SK-N-SH treated with all-trans-retinoic acid at 6 μM for 48 hours (cell line): Measurements from ENCODE around the gene PPM1B.
A peak's percentile ranks its signal among the peaks of the same experiment; 100 is the strongest.

Experiments used
- ATAC-seq: fragments of 200-7000 bp; cut with Tn5 transposase; 3 replicates; pipeline ENCODE4 v1.9.1; 2020; ENCODE audit warnings: mild to moderate bottlenecking, moderate library complexity
- ARNTL ChIP-seq: fragments of 450-650 bp; formaldehyde crosslinking; IDR thresholded peaks from 2 replicates; pipeline ENCODE4 v1.5.0; 2020; ENCODE audit warnings: low read depth, mild to moderate bottlenecking, moderate library complexity, borderline replicate concordance
- BACH2 ChIP-seq: fragments of 250-450 bp; sonication (Bioruptor Pico); IDR thresholded peaks from 2 replicates; pipeline ENCODE4 v1.9.0; 2021; ENCODE audit warnings: mild to moderate bottlenecking, borderline replicate concordance
- CSDC2 ChIP-seq: fragments of 250-450 bp; sonication (Bioruptor Pico); IDR thresholded peaks from 2 replicates; pipeline ENCODE4 v1.5.0; 2020; ENCODE audit warnings: mild to moderate bottlenecking, moderate library complexity
- ESRRG ChIP-seq: fragments of 250-450 bp; sonication (Bioruptor Pico); IDR thresholded peaks from 2 replicates; pipeline ENCODE4 v1.6.1; 2021; ENCODE audit warnings: mild to moderate bottlenecking
- GLIS3 ChIP-seq: fragments of 250-450 bp; sonication (Bioruptor Pico); IDR thresholded peaks from 2 replicates; pipeline ENCODE4 v1.5.0; 2020; ENCODE audit warnings: mild to moderate bottlenecking, moderate library complexity
- ISL1 ChIP-seq: fragments of 250-450 bp; sonication (Bioruptor Pico); IDR thresholded peaks from 2 replicates; pipeline ENCODE4 v2.1.2; 2022; ENCODE audit warnings: mild to moderate bottlenecking, moderate library complexity
- OSR1 ChIP-seq: fragments of 250-450 bp; sonication (Bioruptor Pico); IDR thresholded peaks from 2 replicates; pipeline ENCODE4 v1.8.0; 2022; ENCODE audit warnings: moderate library complexity, mild to moderate bottlenecking, inconsistent platforms
- PPARA ChIP-seq: fragments of 250-450 bp; sonication (Bioruptor Pico); IDR thresholded peaks from 2 replicates; pipeline ENCODE4 v1.5.0; 2020; ENCODE audit warnings: mild to moderate bottlenecking, borderline replicate concordance
- RARB ChIP-seq: fragments of 250-450 bp; sonication (Bioruptor Pico); IDR thresholded peaks from 2 replicates; pipeline ENCODE4 v1.8.0; 2021; ENCODE audit warnings: mild to moderate bottlenecking, moderate library complexity
- SNAI2 ChIP-seq: fragments of 250-450 bp; sonication (Bioruptor Pico); IDR thresholded peaks from 2 replicates; pipeline ENCODE4 v1.5.0; 2020; ENCODE audit warnings: mild to moderate bottlenecking, moderate library complexity
- TCF4 ChIP-seq: fragments of 250-450 bp; sonication (Bioruptor Pico); IDR thresholded peaks from 2 replicates; pipeline ENCODE4 v1.8.0; 2021; ENCODE audit warnings: mild to moderate bottlenecking, moderate library complexity, borderline replicate concordance
- TOX ChIP-seq: fragments of 250-450 bp; sonication (Bioruptor Pico); IDR thresholded peaks from 2 replicates; pipeline ENCODE4 v1.8.0; 2021; ENCODE audit warnings: mild to moderate bottlenecking, moderate library complexity, borderline replicate concordance
- ZC3H10 ChIP-seq: fragments of 250-450 bp; sonication (Bioruptor Pico); IDR thresholded peaks from 2 replicates; pipeline ENCODE4 v1.5.1; 2021; ENCODE audit warnings: mild to moderate bottlenecking, moderate library complexity
- ZFP3 ChIP-seq: fragments of 250-450 bp; sonication (Bioruptor Pico); IDR thresholded peaks from 2 replicates; pipeline ENCODE4 v1.5.0; 2020; ENCODE audit warnings: mild to moderate bottlenecking, moderate library complexity
- ZFP30 ChIP-seq: fragments of 450-650 bp; formaldehyde crosslinking; IDR thresholded peaks from 2 replicates; pipeline ENCODE4 v1.5.0; 2022; ENCODE audit warnings: mild to moderate bottlenecking, moderate library complexity
- ZNF565 ChIP-seq: fragments of 450-650 bp; formaldehyde crosslinking; conservative IDR thresholded peaks from 2 replicates; pipeline ENCODE4 v1.5.0; 2020; ENCODE audit warnings: low read depth, mild to moderate bottlenecking, moderate library complexity
- ZNF70 ChIP-seq: fragments of 450-650 bp; formaldehyde crosslinking; IDR thresholded peaks from 2 replicates; pipeline ENCODE4 v1.5.0; 2020; ENCODE audit warnings: mild to moderate bottlenecking, moderate library complexity
- ZNF8 ChIP-seq: fragments of 450-650 bp; formaldehyde crosslinking; IDR thresholded peaks from 2 replicates; pipeline ENCODE4 v1.5.0; 2020; ENCODE audit warnings: mild to moderate bottlenecking, moderate library complexity
- TF ChIP-seq, protein P1 (sequence below): fragments of 250-450 bp; sonication (Bioruptor Pico); IDR thresholded peaks from 2 replicates; pipeline ENCODE4 v1.8.0; 2020; ENCODE audit warnings: mild to moderate bottlenecking, moderate library complexity, borderline replicate concordance
- TF ChIP-seq, protein P2 (sequence below): fragments of 250-450 bp; sonication (Bioruptor Pico); IDR thresholded peaks from 2 replicates; pipeline ENCODE4 v1.5.1; 2021; ENCODE audit warnings: mild to moderate bottlenecking, moderate library complexity
- TF ChIP-seq, protein P3 (sequence below): fragments of 250-450 bp; sonication (Bioruptor Pico); IDR thresholded peaks from 2 replicates; pipeline ENCODE4 v1.8.0; 2021; ENCODE audit warnings: low read depth, mild to moderate bottlenecking, moderate library complexity, borderline replicate concordance
- TF ChIP-seq, protein P4 (sequence below): fragments of 250-450 bp; sonication (Bioruptor Pico); IDR thresholded peaks from 2 replicates; pipeline ENCODE4 v1.5.1; 2020; ENCODE audit warnings: low read depth, mild to moderate bottlenecking, moderate library complexity
- TF ChIP-seq, protein P5 (sequence below): fragments of 250-450 bp; sonication (Bioruptor Pico); IDR thresholded peaks from 2 replicates; pipeline ENCODE4 v1.5.0; 2020; ENCODE audit warnings: mild to moderate bottlenecking, moderate library complexity

PPM1B gene

DNA sequence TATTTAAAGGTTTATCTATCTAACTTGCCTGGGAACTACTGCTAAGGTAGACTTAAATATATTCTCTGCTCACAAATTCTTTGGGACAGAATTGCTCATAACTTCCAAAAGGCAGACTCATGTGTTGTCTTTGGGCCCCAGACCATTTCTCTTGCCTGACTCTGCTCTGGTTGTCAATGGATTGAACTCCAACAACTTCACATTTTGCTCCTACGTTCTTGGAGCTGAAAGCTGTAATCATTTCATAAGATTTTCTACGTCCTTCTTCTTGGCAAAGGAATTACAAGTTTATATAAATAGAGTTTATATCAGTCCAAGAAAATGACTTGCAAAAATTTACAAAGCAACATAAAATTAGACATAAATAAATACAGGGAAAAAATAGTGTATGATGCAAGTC, 32.9 kb upstream of the PPM1B start:
- ATAC-seq: no peak
- TF ChIP-seq ZNF8 (no peak), ZFP3 (CRISPR knock-in tag) (no peak), OSR1 (CRISPR knock-in tag) (no peak), ZNF565 (CRISPR knock-in tag) (no peak), TOX (CRISPR knock-in tag) (no peak), SNAI2 (no peak), CSDC2 (no peak), BACH2 (no peak), ZNF70 (CRISPR knock-in tag) (no peak), RARB (CRISPR knock-in tag) (no peak), TCF4 (CRISPR knock-in tag) (no peak), ZFP30 (CRISPR knock-in tag) (no peak), ISL1 (CRISPR knock-in tag) (no peak)
- TF ChIP-seq, protein P1, sequence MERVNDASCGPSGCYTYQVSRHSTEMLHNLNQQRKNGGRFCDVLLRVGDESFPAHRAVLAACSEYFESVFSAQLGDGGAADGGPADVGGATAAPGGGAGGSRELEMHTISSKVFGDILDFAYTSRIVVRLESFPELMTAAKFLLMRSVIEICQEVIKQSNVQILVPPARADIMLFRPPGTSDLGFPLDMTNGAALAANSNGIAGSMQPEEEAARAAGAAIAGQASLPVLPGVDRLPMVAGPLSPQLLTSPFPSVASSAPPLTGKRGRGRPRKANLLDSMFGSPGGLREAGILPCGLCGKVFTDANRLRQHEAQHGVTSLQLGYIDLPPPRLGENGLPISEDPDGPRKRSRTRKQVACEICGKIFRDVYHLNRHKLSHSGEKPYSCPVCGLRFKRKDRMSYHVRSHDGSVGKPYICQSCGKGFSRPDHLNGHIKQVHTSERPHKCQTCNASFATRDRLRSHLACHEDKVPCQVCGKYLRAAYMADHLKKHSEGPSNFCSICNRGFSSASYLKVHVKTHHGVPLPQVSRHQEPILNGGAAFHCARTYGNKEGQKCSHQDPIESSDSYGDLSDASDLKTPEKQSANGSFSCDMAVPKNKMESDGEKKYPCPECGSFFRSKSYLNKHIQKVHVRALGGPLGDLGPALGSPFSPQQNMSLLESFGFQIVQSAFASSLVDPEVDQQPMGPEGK (CRISPR knock-in tag): no peak
- TF ChIP-seq, protein P2, sequence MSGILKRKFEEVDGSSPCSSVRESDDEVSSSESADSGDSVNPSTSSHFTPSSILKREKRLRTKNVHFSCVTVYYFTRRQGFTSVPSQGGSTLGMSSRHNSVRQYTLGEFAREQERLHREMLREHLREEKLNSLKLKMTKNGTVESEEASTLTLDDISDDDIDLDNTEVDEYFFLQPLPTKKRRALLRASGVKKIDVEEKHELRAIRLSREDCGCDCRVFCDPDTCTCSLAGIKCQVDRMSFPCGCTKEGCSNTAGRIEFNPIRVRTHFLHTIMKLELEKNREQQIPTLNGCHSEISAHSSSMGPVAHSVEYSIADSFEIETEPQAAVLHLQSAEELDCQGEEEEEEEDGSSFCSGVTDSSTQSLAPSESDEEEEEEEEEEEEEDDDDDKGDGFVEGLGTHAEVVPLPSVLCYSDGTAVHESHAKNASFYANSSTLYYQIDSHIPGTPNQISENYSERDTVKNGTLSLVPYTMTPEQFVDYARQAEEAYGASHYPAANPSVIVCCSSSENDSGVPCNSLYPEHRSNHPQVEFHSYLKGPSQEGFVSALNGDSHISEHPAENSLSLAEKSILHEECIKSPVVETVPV (CRISPR knock-in tag): no peak
- TF ChIP-seq, protein P3, sequence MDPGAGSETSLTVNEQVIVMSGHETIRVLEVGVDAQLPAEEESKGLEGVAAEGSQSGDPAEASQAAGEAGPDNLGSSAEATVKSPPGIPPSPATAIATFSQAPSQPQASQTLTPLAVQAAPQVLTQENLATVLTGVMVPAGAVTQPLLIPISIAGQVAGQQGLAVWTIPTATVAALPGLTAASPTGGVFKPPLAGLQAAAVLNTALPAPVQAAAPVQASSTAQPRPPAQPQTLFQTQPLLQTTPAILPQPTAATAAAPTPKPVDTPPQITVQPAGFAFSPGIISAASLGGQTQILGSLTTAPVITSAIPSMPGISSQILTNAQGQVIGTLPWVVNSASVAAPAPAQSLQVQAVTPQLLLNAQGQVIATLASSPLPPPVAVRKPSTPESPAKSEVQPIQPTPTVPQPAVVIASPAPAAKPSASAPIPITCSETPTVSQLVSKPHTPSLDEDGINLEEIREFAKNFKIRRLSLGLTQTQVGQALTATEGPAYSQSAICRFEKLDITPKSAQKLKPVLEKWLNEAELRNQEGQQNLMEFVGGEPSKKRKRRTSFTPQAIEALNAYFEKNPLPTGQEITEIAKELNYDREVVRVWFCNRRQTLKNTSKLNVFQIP (CRISPR knock-in tag): no peak
- TF ChIP-seq, all 23 proteins: peak for 0

DNA sequence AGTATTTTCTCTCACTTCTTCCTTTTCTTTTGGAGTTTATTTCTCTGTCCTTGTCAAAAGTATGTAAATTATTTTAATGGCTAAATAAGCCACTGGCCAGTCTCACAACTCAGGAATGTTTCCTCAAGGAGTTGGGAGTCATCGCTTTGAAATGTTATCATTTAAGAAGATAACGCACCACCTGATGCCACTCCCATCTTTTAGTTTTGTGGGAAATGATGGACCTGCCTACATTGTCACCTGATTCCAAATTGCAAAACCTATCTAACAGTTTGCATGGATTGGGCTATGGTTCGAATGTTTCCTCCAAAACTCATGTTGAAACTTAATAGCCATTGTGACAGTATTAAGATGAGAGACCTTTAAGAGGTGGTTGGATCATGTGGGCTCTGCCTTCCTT, 32.4 kb upstream of the PPM1B start:
- peak; percentile 73 for TF ChIP-seq ISL1 (CRISPR knock-in tag)
- TF ChIP-seq ZNF8: no peak
- TF ChIP-seq, protein P4, sequence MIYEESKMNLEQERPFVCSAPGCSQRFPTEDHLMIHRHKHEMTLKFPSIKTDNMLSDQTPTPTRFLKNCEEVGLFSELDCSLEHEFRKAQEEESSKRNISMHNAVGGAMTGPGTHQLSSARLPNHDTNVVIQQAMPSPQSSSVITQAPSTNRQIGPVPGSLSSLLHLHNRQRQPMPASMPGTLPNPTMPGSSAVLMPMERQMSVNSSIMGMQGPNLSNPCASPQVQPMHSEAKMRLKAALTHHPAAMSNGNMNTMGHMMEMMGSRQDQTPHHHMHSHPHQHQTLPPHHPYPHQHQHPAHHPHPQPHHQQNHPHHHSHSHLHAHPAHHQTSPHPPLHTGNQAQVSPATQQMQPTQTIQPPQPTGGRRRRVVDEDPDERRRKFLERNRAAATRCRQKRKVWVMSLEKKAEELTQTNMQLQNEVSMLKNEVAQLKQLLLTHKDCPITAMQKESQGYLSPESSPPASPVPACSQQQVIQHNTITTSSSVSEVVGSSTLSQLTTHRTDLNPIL (CRISPR knock-in tag): 0 out of 2 replicates have a peak, but pooled peaks have one; percentile 32
- ATAC-seq: peak; percentile 88

DNA sequence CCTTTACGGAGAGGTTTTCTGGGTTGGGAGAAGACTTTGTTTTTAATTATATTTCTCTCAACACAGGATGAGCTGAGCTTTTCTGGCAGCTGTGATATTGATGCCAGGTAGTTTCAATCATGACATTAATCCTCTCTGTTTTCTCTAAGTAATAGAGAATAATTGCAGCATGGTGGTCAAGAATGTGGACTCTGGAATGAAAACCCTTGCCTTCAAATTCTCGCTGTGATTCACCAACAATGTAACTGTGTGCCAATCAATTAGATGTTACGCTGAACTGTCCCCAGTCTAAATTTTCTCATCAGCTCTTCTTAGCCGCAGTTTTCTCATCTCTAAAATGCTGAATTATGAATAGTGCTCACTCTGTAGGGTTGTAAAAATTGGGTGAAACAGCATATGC, 31.6 kb upstream of the PPM1B start:
- TF ChIP-seq ZNF8 (no peak), ZNF70 (CRISPR knock-in tag) (no peak), ZNF565 (CRISPR knock-in tag) (no peak), ARNTL (CRISPR knock-in tag) (no peak), ISL1 (CRISPR knock-in tag) (peak; percentile 62)
- ATAC-seq: peak; percentile 64

DNA sequence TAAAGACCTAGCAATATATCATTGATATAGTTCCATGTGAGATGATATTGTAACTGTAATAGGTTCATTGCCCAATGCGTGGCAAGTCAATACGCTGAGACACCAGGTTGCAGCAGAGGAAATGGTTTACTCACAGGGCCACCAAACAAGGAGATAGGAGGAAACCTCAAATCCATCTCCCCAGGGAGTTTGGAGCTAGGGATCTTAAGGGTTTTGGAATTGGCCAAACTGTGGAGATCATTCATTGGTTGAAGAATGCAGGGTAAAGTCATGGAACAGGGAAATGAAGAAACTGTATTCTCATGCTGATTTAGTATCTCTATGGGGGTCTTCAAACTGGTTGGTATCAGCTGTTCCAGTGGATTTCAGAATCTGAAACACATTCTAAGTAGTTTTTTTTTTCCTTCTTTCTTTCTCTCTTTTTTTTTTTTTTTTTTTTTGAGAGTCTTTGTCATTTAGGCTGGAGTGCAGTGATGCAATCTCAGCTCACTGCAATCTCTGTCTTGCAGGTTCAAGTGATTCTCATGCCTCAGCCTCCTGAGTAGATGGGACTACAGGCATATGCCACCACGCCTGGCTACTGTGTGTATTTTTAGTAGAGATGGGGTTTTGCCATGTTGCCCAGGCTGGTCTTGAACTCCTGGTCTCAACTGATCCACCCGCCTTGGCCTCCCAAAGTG, 30.7 kb upstream of the PPM1B start:
- no peak for ATAC-seq
- no peak for TF ChIP-seq TCF4 (CRISPR knock-in tag)
- TF ChIP-seq ZNF70 (CRISPR knock-in tag): no peak
- TF ChIP-seq ESRRG: no peak
- TF ChIP-seq ZFP3 (CRISPR knock-in tag): no peak
- TF ChIP-seq, protein P4 (CRISPR knock-in tag): no peak
- no peak for TF ChIP-seq TOX (CRISPR knock-in tag)
- no peak for TF ChIP-seq ZNF8
- no peak for TF ChIP-seq BACH2
- TF ChIP-seq PPARA (CRISPR knock-in tag): no peak
- no peak for TF ChIP-seq OSR1 (CRISPR knock-in tag)
- no peak for TF ChIP-seq ZC3H10 (CRISPR knock-in tag)
- TF ChIP-seq, protein P2 (CRISPR knock-in tag): no peak
- TF ChIP-seq, protein P5, sequence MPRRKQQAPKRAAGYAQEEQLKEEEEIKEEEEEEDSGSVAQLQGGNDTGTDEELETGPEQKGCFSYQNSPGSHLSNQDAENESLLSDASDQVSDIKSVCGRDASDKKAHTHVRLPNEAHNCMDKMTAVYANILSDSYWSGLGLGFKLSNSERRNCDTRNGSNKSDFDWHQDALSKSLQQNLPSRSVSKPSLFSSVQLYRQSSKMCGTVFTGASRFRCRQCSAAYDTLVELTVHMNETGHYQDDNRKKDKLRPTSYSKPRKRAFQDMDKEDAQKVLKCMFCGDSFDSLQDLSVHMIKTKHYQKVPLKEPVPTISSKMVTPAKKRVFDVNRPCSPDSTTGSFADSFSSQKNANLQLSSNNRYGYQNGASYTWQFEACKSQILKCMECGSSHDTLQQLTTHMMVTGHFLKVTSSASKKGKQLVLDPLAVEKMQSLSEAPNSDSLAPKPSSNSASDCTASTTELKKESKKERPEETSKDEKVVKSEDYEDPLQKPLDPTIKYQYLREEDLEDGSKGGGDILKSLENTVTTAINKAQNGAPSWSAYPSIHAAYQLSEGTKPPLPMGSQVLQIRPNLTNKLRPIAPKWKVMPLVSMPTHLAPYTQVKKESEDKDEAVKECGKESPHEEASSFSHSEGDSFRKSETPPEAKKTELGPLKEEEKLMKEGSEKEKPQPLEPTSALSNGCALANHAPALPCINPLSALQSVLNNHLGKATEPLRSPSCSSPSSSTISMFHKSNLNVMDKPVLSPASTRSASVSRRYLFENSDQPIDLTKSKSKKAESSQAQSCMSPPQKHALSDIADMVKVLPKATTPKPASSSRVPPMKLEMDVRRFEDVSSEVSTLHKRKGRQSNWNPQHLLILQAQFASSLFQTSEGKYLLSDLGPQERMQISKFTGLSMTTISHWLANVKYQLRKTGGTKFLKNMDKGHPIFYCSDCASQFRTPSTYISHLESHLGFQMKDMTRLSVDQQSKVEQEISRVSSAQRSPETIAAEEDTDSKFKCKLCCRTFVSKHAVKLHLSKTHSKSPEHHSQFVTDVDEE: no peak
- TF ChIP-seq GLIS3 (CRISPR knock-in tag): no peak
- no peak for TF ChIP-seq SNAI2
- no peak for TF ChIP-seq ISL1 (CRISPR knock-in tag)
- TF ChIP-seq ZNF565 (CRISPR knock-in tag): no peak
- TF ChIP-seq ZFP30 (CRISPR knock-in tag): no peak
